ENCODE results near the gene VDR. TPM values are rescaled to one million over a fixed set of nuclear protein-coding genes. Genes with fewer than 3 reads are reported as not detected.

VDR gene
- total RNA-seq, 1 experiment from 2014 or later, result 22.3 TPM

DNA sequence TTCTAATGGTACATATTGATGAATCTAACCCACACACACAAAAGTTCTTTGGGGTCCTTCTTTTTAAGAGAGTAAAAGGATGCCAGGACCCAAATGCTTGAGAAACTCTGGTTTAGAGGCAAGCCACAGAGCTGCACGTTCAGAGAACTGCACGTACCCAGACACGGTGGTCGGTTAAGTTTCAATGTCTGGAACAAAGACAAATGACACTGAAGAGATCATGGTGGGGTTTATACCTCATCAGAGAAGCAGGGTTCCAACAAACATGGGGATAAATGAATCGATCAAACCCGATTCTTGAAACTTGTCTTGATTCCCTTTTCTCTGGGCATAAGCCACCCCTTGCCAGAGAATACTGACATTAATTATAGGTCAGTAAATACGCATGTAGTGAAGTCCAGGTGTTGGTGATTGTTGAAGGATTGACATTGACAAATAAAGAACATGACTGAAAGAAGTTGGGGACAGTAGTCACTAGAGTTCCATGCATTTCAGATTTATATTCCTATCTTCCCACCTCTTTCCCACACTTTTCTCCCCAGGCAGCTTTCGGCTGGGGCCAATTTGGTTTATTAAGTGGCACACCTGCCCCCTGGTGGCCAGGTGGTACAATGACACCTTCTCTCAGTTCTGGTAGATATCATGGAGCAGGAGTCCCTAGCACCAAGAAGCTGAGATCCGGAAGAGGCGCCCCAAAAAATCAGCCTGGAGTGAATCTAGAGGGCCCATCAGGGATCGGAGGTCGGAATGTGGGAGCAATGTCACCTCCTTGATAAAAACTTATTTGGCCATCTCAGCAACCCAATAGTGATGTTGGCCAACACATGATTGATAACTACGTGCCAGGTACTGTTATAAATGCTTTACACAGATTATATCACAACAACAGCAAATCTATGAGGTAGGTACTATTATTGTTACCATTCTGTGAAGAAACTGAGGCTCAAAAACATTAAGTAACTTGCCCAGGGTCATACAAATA lies 67.3 kb downstream of the VDR start:
- ChIA-PET POLR2A (interaction anchor here (0.7 to 6.2 kb wide), 17 partner anchors 9 to 289 kb away, joined by 3 to 35 read pairs (median 7); partner anchors contain the start of genes SLC48A1 and VDR), CTCF (interaction anchor here (0.6 to 19.9 kb wide), 39 partner anchors 9 to 876 kb away, joined by 3 to 622 read pairs (median 8); partner anchors contain the start of genes HDAC7, SLC48A1 and VDR)
- Mint-ChIP-seq H3K9me3 (ENCODE audit: unreplicated experiment) (no peaks in the 10 kb centered on the region), H3K4me1 (ENCODE audit: insufficient read depth, unreplicated experiment) (peaks cover 21% of the 10 kb centered on the region), H3K36me3 (ENCODE audit: insufficient read depth, unreplicated experiment) (peaks cover under 1% of the 10 kb centered on the region), H3K27me3 (ENCODE audit: insufficient read depth, unreplicated experiment) (no peaks in the 10 kb centered on the region), H3K4me3 (ENCODE audit: unreplicated experiment) (no peak overlapping the region), H3K27ac (ENCODE audit: low read depth, unreplicated experiment) (no peak overlapping the region)
- TF ChIP-seq, protein P1, sequence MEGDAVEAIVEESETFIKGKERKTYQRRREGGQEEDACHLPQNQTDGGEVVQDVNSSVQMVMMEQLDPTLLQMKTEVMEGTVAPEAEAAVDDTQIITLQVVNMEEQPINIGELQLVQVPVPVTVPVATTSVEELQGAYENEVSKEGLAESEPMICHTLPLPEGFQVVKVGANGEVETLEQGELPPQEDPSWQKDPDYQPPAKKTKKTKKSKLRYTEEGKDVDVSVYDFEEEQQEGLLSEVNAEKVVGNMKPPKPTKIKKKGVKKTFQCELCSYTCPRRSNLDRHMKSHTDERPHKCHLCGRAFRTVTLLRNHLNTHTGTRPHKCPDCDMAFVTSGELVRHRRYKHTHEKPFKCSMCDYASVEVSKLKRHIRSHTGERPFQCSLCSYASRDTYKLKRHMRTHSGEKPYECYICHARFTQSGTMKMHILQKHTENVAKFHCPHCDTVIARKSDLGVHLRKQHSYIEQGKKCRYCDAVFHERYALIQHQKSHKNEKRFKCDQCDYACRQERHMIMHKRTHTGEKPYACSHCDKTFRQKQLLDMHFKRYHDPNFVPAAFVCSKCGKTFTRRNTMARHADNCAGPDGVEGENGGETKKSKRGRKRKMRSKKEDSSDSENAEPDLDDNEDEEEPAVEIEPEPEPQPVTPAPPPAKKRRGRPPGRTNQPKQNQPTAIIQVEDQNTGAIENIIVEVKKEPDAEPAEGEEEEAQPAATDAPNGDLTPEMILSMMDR (IDR thresholded peaks at IDR 0.05; ENCODE audit: unreplicated experiment), result peak; percentile 92
- no TSS peak for BruUV-seq (replicated peaks)
- intact Hi-C loops (cut with micrococcal nuclease), result loop anchor here (1.0 to 5.0 kb wide), 7 partner anchors 17 to 187 kb away; no protein-coding TSS in a partner anchor
- DNase-seq (ENCODE audit: unreplicated experiment), result peak; percentile 86

DNA sequence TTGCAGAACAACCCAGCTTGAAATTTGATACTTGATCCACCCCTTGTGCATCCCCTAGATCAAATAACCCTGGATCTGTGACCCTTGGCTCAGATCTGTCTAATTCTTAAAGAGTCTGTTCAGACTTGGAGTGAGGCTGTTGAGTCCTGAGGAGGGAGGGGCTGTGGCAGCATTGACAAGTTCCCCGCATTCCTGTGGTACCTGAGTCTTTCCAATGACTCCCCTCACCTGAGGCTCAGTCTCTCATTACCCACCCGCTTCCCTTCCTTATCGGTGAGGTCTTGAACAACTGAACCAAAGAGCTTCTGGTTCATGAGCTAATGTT lies 69.0 kb downstream of the VDR start:
- peaks cover 29% of the 10 kb centered on the region for H3K4me1 Mint-ChIP-seq (ENCODE audit: insufficient read depth, unreplicated experiment)
- CTCF ChIA-PET, result interaction anchor here (0.6 to 19.9 kb wide), 13 partner anchors 8 to 121 kb away, joined by 3 to 622 read pairs (median 6); partner anchors contain the start of gene SLC48A1
- H3K27ac Mint-ChIP-seq (ENCODE audit: low read depth, unreplicated experiment), result no peak overlapping the region
- no peak overlapping the region for H3K4me3 Mint-ChIP-seq (ENCODE audit: unreplicated experiment)
- BruUV-seq (replicated peaks), result no TSS peak
- intact Hi-C loops (cut with micrococcal nuclease), result loop anchor here (2.0 to 5.0 kb wide), 2 partner anchors 112 to 185 kb away; no protein-coding TSS in a partner anchor
- no peaks in the 10 kb centered on the region for H3K36me3 Mint-ChIP-seq (ENCODE audit: insufficient read depth, unreplicated experiment)
- TF ChIP-seq, protein P1 (IDR thresholded peaks at IDR 0.05; ENCODE audit: unreplicated experiment), result no peak
- H3K9me3 Mint-ChIP-seq (ENCODE audit: unreplicated experiment), result no peaks in the 10 kb centered on the region
- DNase-seq (ENCODE audit: unreplicated experiment), result no peak
- H3K27me3 Mint-ChIP-seq (ENCODE audit: insufficient read depth, unreplicated experiment), result no peaks in the 10 kb centered on the region
- POLR2A ChIA-PET, result interaction anchor here (1.3 to 6.2 kb wide), 7 partner anchors 11 to 93 kb away, joined by 3 to 35 read pairs (median 6); partner anchors contain the start of gene HDAC7

- intact Hi-C loops (cut with micrococcal nuclease), result loop anchor here (5.0 kb wide), 1 partner anchor 112 kb away; no protein-coding TSS in a partner anchor
Observed at GRCh38 chr12:47835006-47835830, 69.6 kb downstream of the VDR start.

More at GRCh38 chr12:47835006-47835830, 69.6 kb downstream of the VDR start:
- ChIA-PET POLR2A (interaction anchor here (1.3 to 4.8 kb wide), 7 partner anchors 11 to 54 kb away, joined by 3 to 29 read pairs (median 5); partner anchors contain the start of gene HDAC7), CTCF (interaction anchor here (0.5 to 19.9 kb wide), 14 partner anchors 7 to 248 kb away, joined by 3 to 622 read pairs (median 6); partner anchors contain the start of gene SLC48A1)
- no TSS peak for BruUV-seq (replicated peaks)
- no peak overlapping the region for H3K4me3 Mint-ChIP-seq (ENCODE audit: unreplicated experiment)
- H3K4me1 Mint-ChIP-seq (ENCODE audit: insufficient read depth, unreplicated experiment), result peaks cover 34% of the 10 kb centered on the region
- TF ChIP-seq, protein P1 (IDR thresholded peaks at IDR 0.05; ENCODE audit: unreplicated experiment), result no peak
- no peaks in the 10 kb centered on the region for H3K36me3 Mint-ChIP-seq (ENCODE audit: insufficient read depth, unreplicated experiment)
- no peaks in the 10 kb centered on the region for H3K9me3 Mint-ChIP-seq (ENCODE audit: unreplicated experiment)
- H3K27ac Mint-ChIP-seq (ENCODE audit: low read depth, unreplicated experiment), result no peak overlapping the region
- no peaks in the 10 kb centered on the region for H3K27me3 Mint-ChIP-seq (ENCODE audit: insufficient read depth, unreplicated experiment)
- DNase-seq (ENCODE audit: unreplicated experiment), result no peak
